Heart right ventricle (tissue), 16 donors: Measurements from ENCODE around the gene WDR77. TPM values are rescaled to one million over a fixed set of nuclear protein-coding genes. Genes with fewer than 3 reads are reported as not detected.

Experiments used
- ATAC-seq, 8 donors: fragments of 200-7000 bp; cut with Tn5 transposase; one replicate each; pipeline ENCODE4 v1.9.1; 2020; ENCODE audit warnings: mild to moderate bottlenecking in 8 of 8, moderate library complexity in 8 of 8, moderate number of reproducible peaks in 1 of 8
- DNase-seq, 2 donors: peaks; one replicate each; pipeline ENCODE4 v3.0.0-alpha.2; 2020
- H3K27ac ChIP-seq, 10 donors: fragments of 200-600 bp; sonication (generic) in 2 of 10; one replicate each; pipeline versions ENCODE4 v1.5.0 to v1.8.0; 2020 to 2022; ENCODE audit warnings: mild to moderate bottlenecking in 3 of 10
- H3K27me3 ChIP-seq, 7 donors: fragments of 200-600 bp; one replicate each; pipeline ENCODE4 v1.8.0; 2021 to 2022; ENCODE audit warnings: mild to moderate bottlenecking in 2 of 7
- H3K36me3 ChIP-seq, 9 donors: fragments of 200-600 bp; sonication (generic) in 1 of 9; one replicate each; pipeline versions ENCODE4 v1.5.0 to v1.8.0; 2020 to 2022; ENCODE audit warnings: mild to moderate bottlenecking in 2 of 9
- H3K4me1 ChIP-seq, 9 donors: fragments of 200-600 bp; sonication (generic) in 1 of 9; one replicate each; pipeline versions ENCODE4 v1.5.0 to v1.8.0; 2020 to 2022; ENCODE audit warnings: mild to moderate bottlenecking in 4 of 9
- H3K4me3 ChIP-seq, 10 donors: fragments of 200-600 bp; sonication (generic) in 2 of 10; one replicate each; pipeline versions ENCODE4 v1.5.0 to v1.8.0; 2020 to 2022; ENCODE audit warnings: mild to moderate bottlenecking in 7 of 10, moderate library complexity in 2 of 10
- H3K9me3 ChIP-seq, 11 donors: fragments of 200-600 bp in 10 of 11; sonication (generic) in 2 of 11; one replicate each; pipeline versions ENCODE4 v1.5.0 to v1.8.0; 2013 to 2022; ENCODE audit warnings: mild to moderate bottlenecking in 2 of 11, control low read depth in 1 of 11, moderate library complexity in 1 of 11
- CTCF ChIP-seq, 9 donors: fragments of 200-600 bp; sonication (generic) in 2 of 9; IDR thresholded peaks; one replicate each; pipeline versions ENCODE4 v1.5.0 to v1.8.0; 2021 to 2022; ENCODE audit warnings: antibody characterized with exemption in 9 of 9, mild to moderate bottlenecking in 5 of 9, moderate library complexity in 1 of 9
- WGBS, 2 donors: extraction: QIAGEN DNeasy Blood & Tissue Kit; methylation state at CpG; one replicate each; pipeline ENCODE4 v1.1.7; 2013; ENCODE audit warnings: inconsistent platforms in 1 of 2; 5-methylcytosine and 5-hydroxymethylcytosine counted together
- intact Hi-C, 10 donors: fragments of 100-400 bp; cut with DNase I; formaldehyde crosslinking; loops; one replicate each; pipeline versions ENCODE4 v1.11.1 to v1.14.2; 2022
- polyA plus RNA-seq, 2 donors: library from polyadenylated mRNA; stranded (reverse); fragments of 200-250 nt; gene quantifications; one replicate each; pipeline ENCODE4 v1.2.3, GENCODE V29; 2013
- total RNA-seq, 10 donors: library from RNA; stranded (reverse); fragmentation: NEBNext Ultra II Directional in 3 of 10; extraction: Animal tissue kit (Norgen Biotek cat#: 25700) in 3 of 10; gene quantifications; one replicate each; pipeline versions ENCODE4 v1.2.1 to v1.2.4, GENCODE V29; 2021 to 2023
- donor health status: Arrhythmogenic right ventricular cardiomyopathy.
- donor health status: ischemic (EF 13 %, LVEDD 7.1; RV severe dilation, severe dysfunction).
- donor health status: healthy with polysubstance abuse.
- donor health status: DM: no; HTN: yes; CAD: no.
- donor health status: DM: no; HTN: no; CAD: no.
- donor health status: ischemic (EF 25% LVEDD 6.9; RV normal size, moderate dysfunction).
- donor health status: ischemic (EF 25% LVEDD 5.7; RV mildly dilated, moderate dysfunction).
- donor health status: healthy.
- donor health status: DM: yes; HTN: yes; CAD: no.
- donor health status: Ischemic cardiomyopathy.
- donor health status: ischemic (EF 35%, LVEDD 5.7; RV mildly dilated, moderate dysfunction).
- donor health status: nonischemic (EF 11% LVEDD 7.7; RV severe dilation, severe dysfunction).
- donor health status: DM: yes; HTN: yes; CAD: no.
- donor health status: PGD.
- donor health status: ischemic (EF 29% LVEDD 5.4; RV normal size, mild dysfunction).
- donor health status: nonischemic (EF 23%, LVEDD 6.1; RV moderate dilation, normal function).

WDR77 gene
- total and polyA plus RNA-seq, 12 donors = 21.4 to 55.8 (median 35.3) TPM

GRCh38 chr1:111392042-111392441 is 57.0 kb downstream of the WDR77 start:
- H3K27me3 ChIP-seq = peaks cover 0 to 19% (median 6%) of the 10 kb centered on the region in 7 donors
- intact Hi-C loops = no loop called here

More at GRCh38 chr1:111392042-111392441, 57.0 kb downstream of the WDR77 start:
- no peak overlapping the region for H3K4me3 ChIP-seq
- no peak for TF ChIP-seq CTCF (IDR thresholded peaks at IDR 0.05)
- no peaks in the 10 kb centered on the region for H3K4me1 ChIP-seq
- H3K27ac ChIP-seq = no peak overlapping the region
- DNase-seq = no peak
- H3K9me3 ChIP-seq = no peaks in the 10 kb centered on the region
- WGBS, 2 donors = 90 to 94% methylated on average over 1 of the region's 1 CpG
- peak in 1 of 8 donors; percentile 37 for ATAC-seq
- no peaks in the 10 kb centered on the region for H3K36me3 ChIP-seq

Other genes starting within 250 kb of the WDR77 start
- gene DENND2D, start 248.6 kb downstream of the WDR77 start, total RNA-seq = 10 to 100 TPM in 1 of 10 donors, 1 to 10 TPM in 3, under 1 TPM in 6; 0.46 to 11.9 (median 0.85) TPM
- gene DENND2D, start 248.6 kb downstream of the WDR77 start, polyA plus RNA-seq = 1 to 10 TPM; 1.1 to 2.3 TPM
- 1 to 10 TPM in 8 of 10 donors, under 1 TPM in 1, not detected in 1; 0.78 to 5.6 (median 2.1) TPM for gene CHI3L2, start 221.5 kb downstream of the WDR77 start, total RNA-seq
- 1 to 10 TPM; 3.4 to 9.4 TPM for gene CHI3L2, start 221.5 kb downstream of the WDR77 start, polyA plus RNA-seq
- not detected for gene CHIA, start 158.4 kb downstream of the WDR77 start, total RNA-seq
- gene CHIA, start 158.4 kb downstream of the WDR77 start, polyA plus RNA-seq = under 1 TPM in 1 of 2 donors, not detected in 1; 0.30 TPM
- gene OVGP1, start 21.5 kb downstream of the WDR77 start, total RNA-seq = under 1 TPM in 9 of 10 donors, not detected in 1; 0.19 to 0.75 (median 0.40) TPM
- gene OVGP1, start 21.5 kb downstream of the WDR77 start, polyA plus RNA-seq = 1 to 10 TPM in 1 of 2 donors, under 1 TPM in 1; 0.43 to 2.5 TPM
- 100 to 1,000 TPM; 566 to 899 (median 797) TPM for gene ATP5PB, start 208 bp upstream of the WDR77 start, total RNA-seq
- gene ATP5PB, start 208 bp upstream of the WDR77 start, polyA plus RNA-seq = 100 to 1,000 TPM; 146 to 661 TPM
- 10 to 100 TPM in 3 of 10 donors, 1 to 10 TPM in 7; 1.5 to 23.8 (median 3.4) TPM for gene C1orf162, start 24.7 kb upstream of the WDR77 start, total RNA-seq
- gene C1orf162, start 24.7 kb upstream of the WDR77 start, polyA plus RNA-seq = 10 to 100 TPM; 11.6 to 21.6 TPM
- 1 to 10 TPM in 5 of 10 donors, under 1 TPM in 3, not detected in 2; 0.17 to 4.7 (median 1.6) TPM for gene ADORA3, start 54.4 kb upstream of the WDR77 start, total RNA-seq
- gene ADORA3, start 54.4 kb upstream of the WDR77 start, polyA plus RNA-seq = 1 to 10 TPM; 1.9 TPM
- gene TMIGD3, start 54.4 kb upstream of the WDR77 start, total RNA-seq = 1 to 10 TPM in 3 of 10 donors, under 1 TPM in 2, not detected in 5; 0.43 to 6.2 (median 1.4) TPM
- gene TMIGD3, start 54.4 kb upstream of the WDR77 start, polyA plus RNA-seq = 1 to 10 TPM in 1 of 2 donors, under 1 TPM in 1; 0.73 to 1.4 TPM
- 100 to 1,000 TPM in 6 of 10 donors, 10 to 100 TPM in 4; 83.4 to 120 (median 102) TPM for gene RAP1A, start 170.5 kb upstream of the WDR77 start, total RNA-seq
- 10 to 100 TPM; 64.2 to 68.4 TPM for gene RAP1A, start 170.5 kb upstream of the WDR77 start, polyA plus RNA-seq